Activated naive CD4-positive, alpha-beta T cell treated with anti-CD3 and anti-CD28 coated beads, Interleukin-2, amount 50 U/mL, for 24 hours (primary cell): ENCODE data around the gene LHFPL2.

ENCODE experiments used
- H3K27ac Mint-ChIP-seq: one replicate; pipeline ENCODE4 v1.8.0; 2021; ENCODE audit warnings: mild to moderate bottlenecking, mixed read lengths
- H3K27me3 Mint-ChIP-seq: one replicate; pipeline ENCODE4 v1.8.0; 2021; ENCODE audit warnings: mixed read lengths
- H3K36me3 Mint-ChIP-seq: one replicate; pipeline ENCODE4 v1.8.0; 2021; ENCODE audit warnings: mixed read lengths
- H3K4me1 Mint-ChIP-seq: one replicate; pipeline ENCODE4 v1.8.0; 2021; ENCODE audit warnings: mixed read lengths
- H3K4me3 Mint-ChIP-seq: one replicate; pipeline ENCODE4 v1.8.0; 2021; ENCODE audit warnings: mild to moderate bottlenecking, mixed read lengths
- H3K9me3 Mint-ChIP-seq: one replicate; pipeline ENCODE4 v1.8.0; 2021; ENCODE audit warnings: mixed read lengths

Gene LHFPL2

GRCh38 chr5:78591138-78591612, 57.4 kb downstream of the LHFPL2 start:
- H3K27ac Mint-ChIP-seq = no peak overlapping the region
- H3K27me3 Mint-ChIP-seq = peaks cover 14% of the 10 kb centered on the region
- no peaks in the 10 kb centered on the region for H3K36me3 Mint-ChIP-seq
- no peaks in the 10 kb centered on the region for H3K9me3 Mint-ChIP-seq
- no peaks in the 10 kb centered on the region for H3K4me1 Mint-ChIP-seq
- H3K4me3 Mint-ChIP-seq = no peak overlapping the region

GRCh38 chr5:78589923-78590322, 58.6 kb downstream of the LHFPL2 start:
- no peaks in the 10 kb centered on the region for H3K4me1 Mint-ChIP-seq
- no peaks in the 10 kb centered on the region for H3K9me3 Mint-ChIP-seq
- H3K27ac Mint-ChIP-seq = no peak overlapping the region
- H3K27me3 Mint-ChIP-seq = peaks cover 14% of the 10 kb centered on the region
- H3K36me3 Mint-ChIP-seq = no peaks in the 10 kb centered on the region
- no peak overlapping the region for H3K4me3 Mint-ChIP-seq

- H3K4me3 Mint-ChIP-seq = no peak overlapping the region
- H3K27me3 Mint-ChIP-seq = peaks cover 12% of the 10 kb centered on the region
- no peaks in the 10 kb centered on the region for H3K9me3 Mint-ChIP-seq
- H3K27ac Mint-ChIP-seq = no peak overlapping the region
- no peaks in the 10 kb centered on the region for H3K4me1 Mint-ChIP-seq
- no peaks in the 10 kb centered on the region for H3K36me3 Mint-ChIP-seq
Observed at GRCh38 chr5:78588507-78588906, 60.1 kb downstream of the LHFPL2 start.

- Mint-ChIP-seq H3K9me3 (no peaks in the 10 kb centered on the region), H3K36me3 (no peaks in the 10 kb centered on the region), H3K27ac (no peak overlapping the region), H3K4me3 (no peak overlapping the region), H3K27me3 (peaks cover 12% of the 10 kb centered on the region), H3K4me1 (no peaks in the 10 kb centered on the region)
Observed at GRCh38 chr5:78587775-78588291, 60.7 kb downstream of the LHFPL2 start.

- H3K4me3 Mint-ChIP-seq = no peak overlapping the region
- H3K9me3 Mint-ChIP-seq = no peaks in the 10 kb centered on the region
- H3K27ac Mint-ChIP-seq = no peak overlapping the region
- H3K27me3 Mint-ChIP-seq = peaks cover 12% of the 10 kb centered on the region
- H3K4me1 Mint-ChIP-seq = no peaks in the 10 kb centered on the region
- no peaks in the 10 kb centered on the region for H3K36me3 Mint-ChIP-seq
Observed at GRCh38 chr5:78587081-78587774, 61.3 kb downstream of the LHFPL2 start.

GRCh38 chr5:78586251-78586650, 62.3 kb downstream of the LHFPL2 start:
- Mint-ChIP-seq H3K4me1 (no peaks in the 10 kb centered on the region), H3K27ac (no peak overlapping the region), H3K27me3 (peaks cover 10% of the 10 kb centered on the region), H3K4me3 (no peak overlapping the region), H3K36me3 (no peaks in the 10 kb centered on the region), H3K9me3 (no peaks in the 10 kb centered on the region)

GRCh38 chr5:78578015-78578414, 70.6 kb downstream of the LHFPL2 start:
- Mint-ChIP-seq H3K4me3 (no peak overlapping the region), H3K9me3 (no peaks in the 10 kb centered on the region), H3K4me1 (no peaks in the 10 kb centered on the region), H3K27ac (no peak overlapping the region), H3K36me3 (no peaks in the 10 kb centered on the region), H3K27me3 (peaks cover 2% of the 10 kb centered on the region)

GRCh38 chr5:78577071-78577807, 71.3 kb downstream of the LHFPL2 start:
- Mint-ChIP-seq H3K36me3 (no peaks in the 10 kb centered on the region), H3K27ac (no peak overlapping the region), H3K9me3 (no peaks in the 10 kb centered on the region), H3K27me3 (peaks cover 2% of the 10 kb centered on the region), H3K4me1 (no peaks in the 10 kb centered on the region), H3K4me3 (no peak overlapping the region)

- Mint-ChIP-seq H3K9me3 (no peaks in the 10 kb centered on the region), H3K4me1 (no peaks in the 10 kb centered on the region), H3K27ac (no peak overlapping the region), H3K27me3 (no peaks in the 10 kb centered on the region), H3K4me3 (no peak overlapping the region), H3K36me3 (no peaks in the 10 kb centered on the region)
Observed at GRCh38 chr5:78576376-78576775, 72.2 kb downstream of the LHFPL2 start.

GRCh38 chr5:78574731-78575161, 73.8 kb downstream of the LHFPL2 start:
- Mint-ChIP-seq H3K27me3 (no peaks in the 10 kb centered on the region), H3K36me3 (no peaks in the 10 kb centered on the region), H3K9me3 (no peaks in the 10 kb centered on the region), H3K4me1 (no peaks in the 10 kb centered on the region), H3K27ac (no peak overlapping the region), H3K4me3 (no peak overlapping the region)

- no peaks in the 10 kb centered on the region for H3K36me3 Mint-ChIP-seq
- H3K27ac Mint-ChIP-seq = no peak overlapping the region
- H3K4me1 Mint-ChIP-seq = no peaks in the 10 kb centered on the region
- H3K4me3 Mint-ChIP-seq = no peak overlapping the region
- H3K9me3 Mint-ChIP-seq = no peaks in the 10 kb centered on the region
- H3K27me3 Mint-ChIP-seq = no peaks in the 10 kb centered on the region
Observed at GRCh38 chr5:78574131-78574673, 74.4 kb downstream of the LHFPL2 start.

- H3K9me3 Mint-ChIP-seq = no peaks in the 10 kb centered on the region
- no peak overlapping the region for H3K4me3 Mint-ChIP-seq
- no peak overlapping the region for H3K27ac Mint-ChIP-seq
- H3K4me1 Mint-ChIP-seq = no peaks in the 10 kb centered on the region
- H3K27me3 Mint-ChIP-seq = no peaks in the 10 kb centered on the region
- no peaks in the 10 kb centered on the region for H3K36me3 Mint-ChIP-seq
Observed at GRCh38 chr5:78573318-78573717, 75.3 kb downstream of the LHFPL2 start.

GRCh38 chr5:78570646-78571045, 77.9 kb downstream of the LHFPL2 start:
- no peaks in the 10 kb centered on the region for H3K36me3 Mint-ChIP-seq
- no peaks in the 10 kb centered on the region for H3K9me3 Mint-ChIP-seq
- no peaks in the 10 kb centered on the region for H3K4me1 Mint-ChIP-seq
- no peak overlapping the region for H3K27ac Mint-ChIP-seq
- no peak overlapping the region for H3K4me3 Mint-ChIP-seq
- H3K27me3 Mint-ChIP-seq = no peaks in the 10 kb centered on the region

GRCh38 chr5:78569441-78569840, 79.1 kb downstream of the LHFPL2 start:
- Mint-ChIP-seq H3K27ac (no peak overlapping the region), H3K4me3 (no peak overlapping the region), H3K9me3 (no peaks in the 10 kb centered on the region), H3K27me3 (no peaks in the 10 kb centered on the region), H3K4me1 (no peaks in the 10 kb centered on the region), H3K36me3 (no peaks in the 10 kb centered on the region)

GRCh38 chr5:78568676-78569075, 79.9 kb downstream of the LHFPL2 start:
- H3K4me1 Mint-ChIP-seq = no peaks in the 10 kb centered on the region
- peaks cover 2% of the 10 kb centered on the region for H3K27me3 Mint-ChIP-seq
- H3K4me3 Mint-ChIP-seq = no peak overlapping the region
- no peaks in the 10 kb centered on the region for H3K9me3 Mint-ChIP-seq
- H3K27ac Mint-ChIP-seq = no peak overlapping the region
- H3K36me3 Mint-ChIP-seq = no peaks in the 10 kb centered on the region

- no peaks in the 10 kb centered on the region for H3K4me1 Mint-ChIP-seq
- no peaks in the 10 kb centered on the region for H3K36me3 Mint-ChIP-seq
- H3K9me3 Mint-ChIP-seq = no peaks in the 10 kb centered on the region
- peaks cover 2% of the 10 kb centered on the region for H3K27me3 Mint-ChIP-seq
- H3K27ac Mint-ChIP-seq = no peak overlapping the region
- H3K4me3 Mint-ChIP-seq = no peak overlapping the region
Observed at GRCh38 chr5:78568212-78568611, 80.4 kb downstream of the LHFPL2 start.
